Smooth muscle cell (in vitro differentiated cells): Measurements from ENCODE around the gene ARID4B. TPM values are rescaled to one million over a fixed set of nuclear protein-coding genes. Genes with fewer than 3 reads are reported as not detected.

Experiments
- DNase-seq: peaks from one replicate; lab custom pipeline; 2025; ENCODE audit not compliant: unreplicated experiment; lab: John Stamatoyannopoulos, UW
- H2AFZ ChIP-seq: fragments of 200-600 bp; sonication (generic); 2 replicates; pipeline ENCODE4 v1.6.0; 2016; ENCODE audit warnings: antibody characterized with exemption, low read depth, mild to moderate bottlenecking
- H3F3A ChIP-seq: fragments of 200-600 bp; sonication (generic); 2 replicates; pipeline ENCODE4 v1.6.0; 2017; ENCODE audit warnings: antibody characterized with exemption, low read depth
- H3K27ac ChIP-seq: fragments of 200-600 bp; sonication (generic); 2 replicates; pipeline ENCODE4 v1.5.1; 2016; ENCODE audit warnings: low read depth, mild to moderate bottlenecking
- H3K27me3 ChIP-seq: fragments of 200-600 bp; sonication (generic); 2 replicates; pipeline ENCODE4 v1.6.1; 2016; ENCODE audit warnings: low read depth, mild to moderate bottlenecking
- H3K36me3 ChIP-seq: fragments of 200-600 bp; sonication (generic); 2 replicates; pipeline ENCODE4 v1.5.1; 2016; ENCODE audit warnings: low read depth
- H3K4me1 ChIP-seq: fragments of 200-600 bp; sonication (generic); 2 replicates; pipeline ENCODE4 v1.5.1; 2016; ENCODE audit warnings: low read depth
- H3K4me2 ChIP-seq: fragments of 200-600 bp; sonication (generic); 2 replicates; pipeline ENCODE4 v1.6.0; 2016; ENCODE audit warnings: mild to moderate bottlenecking
- H3K4me3 ChIP-seq: fragments of 200-600 bp; sonication (generic); 2 replicates; pipeline ENCODE4 v1.5.1; 2016; ENCODE audit warnings: mild to moderate bottlenecking
- H3K79me2 ChIP-seq: fragments of 200-600 bp; sonication (generic); 2 replicates; pipeline ENCODE4 v1.6.0; 2016; ENCODE audit warnings: low read depth, mild to moderate bottlenecking
- H3K9ac ChIP-seq: fragments of 200-600 bp; sonication (generic); 2 replicates; pipeline ENCODE4 v1.6.0; 2016; ENCODE audit warnings: low read depth
- H3K9me3 ChIP-seq: fragments of 200-600 bp; sonication (generic); replicated peaks from 2 replicates; pipeline ENCODE4 v1.5.1; 2016; ENCODE audit warnings: low read depth
- H4K20me1 ChIP-seq: fragments of 200-600 bp; sonication (generic); 2 replicates; pipeline ENCODE4 v1.6.0; 2016; ENCODE audit warnings: low read depth
- CTCF ChIP-seq: fragments of 200-600 bp; sonication (generic); IDR thresholded peaks from 2 replicates; pipeline ENCODE4 v1.5.1; 2017; ENCODE audit warnings: borderline replicate concordance, mild to moderate bottlenecking, antibody characterized with exemption; ENCODE audit not compliant: insufficient read depth, poor library complexity, severe bottlenecking
- WGBS: methylation state at CpG from one replicate; pipeline ENCODE4 v1.1.7; 2016; ENCODE audit warnings: low lambda C conversion rate; 5-methylcytosine and 5-hydroxymethylcytosine counted together
- polyA plus RNA-seq: library from polyadenylated mRNA; unstranded; fragments of >200 nt; fragmentation: Nextera tagmentation; extraction: Ambion mirVana; gene quantifications from 2 replicates; pipeline ENCODE4 v1.2.1, GENCODE V29; 2016
- total RNA-seq: library from RNA; depleted of rRNA; stranded (reverse); fragments of >200 nt; gene quantifications from 2 replicates; pipeline ENCODE4 v1.2.3, GENCODE V29; 2014

The ARID4B gene
- total and polyA plus RNA-seq, 2 experiments from 2014 or later, result 29.0 to 33.2 TPM

GRCh38 chr1:235293322-235293942, 34.5 kb downstream of the ARID4B start:
- Histone ChIP-seq H3K79me2 (peaks cover 100% of the 10 kb centered on the region), H3K9ac (no peak overlapping the region), H3K4me1 (no peaks in the 10 kb centered on the region), H3K4me3 (no peak overlapping the region), H3K9me3 (no peaks in the 10 kb centered on the region), H4K20me1 (peaks cover 100% of the 10 kb centered on the region), H3F3A (no peaks in the 10 kb centered on the region), H3K36me3 (no peaks in the 10 kb centered on the region), H2AFZ (no peak overlapping the region), H3K27ac (peak overlapping the region; percentile 4), H3K27me3 (no peaks in the 10 kb centered on the region), H3K4me2 (no peak overlapping the region)
- no peak for DNase-seq
- TF ChIP-seq CTCF, result no peak

- DNase-seq, result no peak
- Histone ChIP-seq H3K4me2 (no peak overlapping the region), H3K27ac (no peak overlapping the region), H3K27me3 (no peaks in the 10 kb centered on the region), H3K9ac (no peak overlapping the region), H4K20me1 (peaks cover 100% of the 10 kb centered on the region), H3K79me2 (peaks cover 100% of the 10 kb centered on the region), H3K9me3 (no peaks in the 10 kb centered on the region), H3K36me3 (no peaks in the 10 kb centered on the region), H2AFZ (no peak overlapping the region), H3K4me3 (no peak overlapping the region), H3K4me1 (no peaks in the 10 kb centered on the region), H3F3A (no peaks in the 10 kb centered on the region)
- TF ChIP-seq CTCF, result no peak
- WGBS, result 92% methylated on average over 4 of the region's 4 CpGs
These were observed 35.2 kb downstream of the ARID4B start for GRCh38 chr1:235292790-235293189.

GRCh38 chr1:235291599-235292091, 36.3 kb downstream of the ARID4B start:
- TF ChIP-seq CTCF, result no peak
- no peak overlapping the region for H3K4me3 ChIP-seq
- H3K9ac ChIP-seq, result no peak overlapping the region
- WGBS, result 86% methylated on average over 6 of the region's 6 CpGs
- H3K27ac ChIP-seq, result no peak overlapping the region
- H3K27me3 ChIP-seq, result no peaks in the 10 kb centered on the region
- DNase-seq, result no peak
- peaks cover 100% of the 10 kb centered on the region for H3K79me2 ChIP-seq
- H4K20me1 ChIP-seq, result peaks cover 100% of the 10 kb centered on the region
- H2AFZ ChIP-seq, result no peak overlapping the region
- H3F3A ChIP-seq, result no peaks in the 10 kb centered on the region
- no peaks in the 10 kb centered on the region for H3K36me3 ChIP-seq
- no peaks in the 10 kb centered on the region for H3K9me3 ChIP-seq
- peaks cover 4% of the 10 kb centered on the region for H3K4me1 ChIP-seq
- no peak overlapping the region for H3K4me2 ChIP-seq
